ENCODE data around the gene THY1.
A peak's percentile ranks its signal among the peaks of the same experiment; 100 is the strongest.
"Not testable (repeated sequence)": the region's sequence is repeated elsewhere in the genome, so short reads cannot be mapped to it uniquely, and the experiment has no call there.

The THY1 gene

DNA sequence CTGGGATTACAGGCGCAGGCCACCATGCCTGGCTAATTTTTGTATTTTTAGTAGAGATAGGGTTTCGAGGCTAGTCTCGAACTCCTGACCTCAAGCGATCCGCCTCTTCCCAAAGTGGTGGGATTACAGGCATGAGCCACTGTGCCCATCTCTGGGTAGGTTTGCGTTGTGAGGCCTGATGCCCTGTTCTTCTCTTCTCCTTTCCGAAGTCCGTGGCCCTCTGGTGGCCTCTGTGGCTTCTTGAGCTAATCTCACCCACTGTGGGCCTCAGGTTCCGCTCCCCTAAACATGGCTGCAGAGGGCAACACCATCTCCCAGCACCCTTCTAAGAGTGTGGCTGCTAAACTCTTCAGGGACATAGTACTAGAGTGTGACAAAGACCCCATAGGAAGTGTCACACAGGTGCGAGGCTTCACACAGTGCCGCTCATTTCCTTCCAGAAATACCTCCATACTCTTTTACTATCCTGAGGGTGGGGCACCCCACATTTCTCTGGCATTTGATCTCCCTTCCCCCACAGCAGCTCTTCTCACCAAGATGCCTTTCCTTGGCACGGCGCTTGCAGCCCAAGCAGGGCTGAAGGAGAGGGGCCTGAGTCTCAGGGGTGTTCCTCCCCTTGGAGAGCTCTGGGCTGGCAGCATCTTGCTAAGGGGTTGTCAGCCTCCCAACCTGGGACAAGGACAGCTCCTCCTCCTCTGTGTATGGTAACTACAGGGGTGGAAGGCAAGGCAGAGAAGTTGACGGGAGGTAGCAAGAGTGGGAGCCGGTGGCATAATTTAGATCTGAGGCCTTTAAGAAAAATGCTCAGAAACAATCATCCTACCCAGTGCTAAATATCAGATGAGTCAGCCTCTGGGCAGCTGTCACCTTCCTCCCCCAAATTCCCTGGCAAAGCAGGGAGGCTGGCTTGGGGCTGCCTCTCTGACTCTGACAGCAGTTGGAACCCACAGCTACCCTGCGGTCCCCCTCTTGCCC, 6.1 kb downstream of the THY1 start:
- DNase-seq: no peak

DNA sequence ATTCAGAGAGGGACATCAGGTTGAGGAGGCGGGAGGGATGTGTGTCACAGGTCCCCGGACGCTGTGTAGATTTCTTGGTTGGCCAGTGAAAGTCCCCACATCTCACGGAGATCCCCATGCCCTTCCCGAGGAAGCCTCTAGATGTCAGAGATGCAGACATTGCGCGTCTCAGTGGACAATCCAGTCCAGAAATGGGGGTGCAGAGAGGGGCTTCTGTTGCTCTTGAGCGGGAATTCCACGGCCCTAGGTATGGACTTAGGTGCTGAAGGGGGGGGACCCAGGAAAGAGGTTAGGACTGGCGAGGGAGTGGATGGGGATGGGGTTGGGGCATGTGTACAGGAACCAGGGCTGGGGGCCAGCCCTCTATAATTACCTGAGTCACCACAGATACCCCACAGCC, 7.0 kb downstream of the THY1 start:
- DNase-seq: no peak

DNA sequence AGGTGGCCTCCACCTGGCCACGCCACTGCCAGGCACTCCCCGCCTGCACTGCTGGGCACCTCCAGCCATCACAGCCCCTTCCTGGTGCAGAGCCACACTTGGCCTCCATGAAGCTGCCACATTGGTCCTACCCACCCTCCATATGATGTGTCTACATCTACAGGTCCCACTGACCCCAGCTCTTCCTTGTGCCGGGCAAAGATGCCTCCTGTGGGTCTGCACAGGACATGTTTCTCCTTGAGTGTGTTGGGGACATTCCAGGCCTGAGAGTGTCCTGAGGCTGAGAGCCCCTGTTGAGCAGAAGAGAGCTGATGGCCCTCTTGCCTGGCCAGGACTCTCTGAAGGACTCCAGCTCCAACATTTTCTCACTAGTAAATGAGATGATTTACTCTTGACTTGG, 7.5 kb downstream of the THY1 start:
- no peak for DNase-seq

DNA sequence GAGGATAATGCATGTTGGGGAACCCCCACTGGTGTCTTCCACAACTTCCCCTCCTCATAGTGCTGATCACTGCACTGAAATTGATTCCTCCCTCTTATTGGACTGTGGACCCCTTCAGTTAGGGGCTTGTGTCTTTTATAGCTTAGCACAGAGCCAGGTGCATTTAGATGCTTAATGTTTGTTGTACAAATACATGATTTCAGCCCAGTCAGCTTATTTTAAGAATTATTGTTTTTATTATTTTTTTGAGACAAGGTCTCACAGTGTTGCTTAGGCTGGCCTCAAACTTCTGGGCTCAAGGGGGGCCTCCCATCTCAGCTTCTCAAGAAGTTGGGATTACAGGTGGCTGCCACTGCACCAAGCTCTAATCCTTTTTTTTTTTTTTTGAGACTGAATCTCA, 8.2 kb downstream of the THY1 start:
- DNase-seq: no peak

DNA sequence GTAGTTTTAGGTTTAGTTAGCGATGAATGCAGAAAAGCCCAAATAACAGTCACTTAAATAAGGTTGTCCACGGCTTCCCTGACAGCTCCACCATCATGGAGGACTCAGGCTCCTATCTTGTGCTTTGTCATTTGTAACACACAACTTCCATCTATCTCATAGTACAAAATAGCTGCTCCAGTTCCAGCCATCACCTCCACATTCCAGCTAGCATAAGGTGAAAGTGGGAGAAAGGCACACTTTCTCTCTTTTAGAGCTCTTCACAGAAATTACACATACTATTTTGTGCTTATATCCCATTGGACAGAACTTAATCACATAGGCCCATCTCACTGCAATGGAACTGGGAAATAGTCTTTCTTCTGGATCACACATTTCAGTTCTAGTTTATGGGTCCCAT, 8.7 kb downstream of the THY1 start:
- no peak for DNase-seq

DNA sequence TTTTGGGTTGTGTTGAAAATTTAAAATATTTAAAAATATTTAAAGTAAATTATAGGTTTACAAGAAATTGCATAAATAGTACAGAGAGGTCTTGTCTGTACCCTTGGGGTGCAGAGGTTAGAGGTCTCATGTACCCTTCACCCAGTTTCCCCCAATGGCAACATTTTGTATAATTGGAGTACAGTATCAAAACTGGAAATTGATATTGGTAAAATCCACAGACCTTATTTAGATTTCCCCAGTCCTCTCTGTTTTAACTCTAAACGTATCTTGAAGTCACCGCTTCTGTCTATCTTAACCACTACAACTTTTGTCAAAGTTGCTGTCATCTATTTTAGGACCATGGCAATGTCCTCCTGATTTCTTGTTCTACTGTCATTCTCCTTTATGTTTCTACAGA, 10.9 kb downstream of the THY1 start:
- DNase-seq: no peak

DNA sequence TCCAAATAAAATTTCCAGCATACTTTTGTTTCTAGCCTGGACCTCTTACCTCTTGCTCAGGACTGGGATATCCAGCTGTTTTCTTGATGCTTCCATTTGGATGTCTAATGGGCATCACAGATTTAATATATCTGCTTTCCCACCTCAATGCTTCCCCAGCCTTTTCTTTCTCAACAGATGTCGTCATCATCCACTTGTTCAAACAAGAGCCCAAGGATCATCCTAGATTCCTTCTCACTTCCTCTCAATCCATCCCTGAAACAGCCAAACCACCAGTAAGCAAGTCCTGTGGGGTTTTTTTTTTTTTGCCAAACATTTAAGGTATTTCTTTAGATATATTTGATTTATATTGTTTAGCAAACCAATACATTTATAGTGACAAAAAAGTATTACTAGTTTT, 12.5 kb downstream of the THY1 start:
- no peak for DNase-seq

DNA sequence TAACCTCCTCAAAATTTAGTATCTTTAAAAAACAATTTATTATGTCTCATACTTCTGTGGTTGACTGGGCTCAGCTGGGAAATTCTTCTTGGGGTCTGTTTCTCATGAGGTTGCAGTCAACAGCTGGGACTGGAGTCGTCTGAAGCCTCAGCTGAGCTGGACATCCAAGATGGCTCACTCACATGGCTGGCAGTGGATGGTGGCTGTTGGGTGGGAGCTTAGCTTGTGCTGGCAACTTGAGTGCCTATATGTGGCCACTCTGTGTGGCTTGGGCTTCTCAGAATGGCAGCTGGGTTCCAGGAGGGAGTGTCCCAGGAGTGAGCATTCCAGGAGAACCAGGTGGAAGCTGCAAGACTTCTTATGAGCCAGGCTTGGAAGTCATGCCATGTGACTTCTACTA, 13.2 kb downstream of the THY1 start:
- no peak for DNase-seq

DNA sequence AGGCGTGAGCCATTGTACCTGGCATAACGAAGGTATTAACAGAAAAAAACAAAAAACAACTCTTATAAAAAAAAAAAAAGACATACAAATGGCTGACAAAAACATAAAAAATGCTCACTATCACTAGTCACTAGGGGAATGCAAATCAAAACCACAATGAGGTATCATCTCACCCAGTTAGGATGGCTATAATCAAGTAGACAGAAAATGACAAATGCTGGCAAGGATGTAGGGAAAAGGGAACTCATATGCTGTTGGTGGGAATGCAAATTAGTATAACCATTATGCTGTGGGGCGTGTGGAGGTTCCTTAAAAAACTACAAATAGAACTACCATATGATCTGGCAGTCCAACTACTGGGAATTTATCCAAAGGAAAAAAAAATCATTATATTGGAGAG, 17.0 kb downstream of the THY1 start:
- DNase-seq: no peak

DNA sequence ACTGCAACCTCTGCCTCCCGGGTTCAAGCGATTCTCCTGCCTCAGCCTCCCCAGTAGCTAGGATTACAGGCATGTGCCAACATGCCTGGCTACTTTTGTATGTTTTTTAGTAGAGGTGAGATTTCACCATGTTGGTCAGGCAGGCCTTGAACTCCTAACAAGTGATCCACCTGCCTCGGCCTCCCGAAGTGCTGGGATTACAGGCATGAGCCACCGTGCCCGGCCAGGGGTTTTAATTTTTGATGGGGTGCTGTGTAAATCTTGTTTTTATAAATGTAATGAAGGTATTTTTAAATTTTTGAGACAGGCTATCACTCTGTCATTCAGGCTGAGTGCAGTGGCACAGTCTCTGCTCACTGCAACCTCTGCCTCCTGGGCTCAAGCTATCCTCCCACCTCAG, 17.5 kb downstream of the THY1 start:
- DNase-seq: not testable (repeated sequence)

DNA sequence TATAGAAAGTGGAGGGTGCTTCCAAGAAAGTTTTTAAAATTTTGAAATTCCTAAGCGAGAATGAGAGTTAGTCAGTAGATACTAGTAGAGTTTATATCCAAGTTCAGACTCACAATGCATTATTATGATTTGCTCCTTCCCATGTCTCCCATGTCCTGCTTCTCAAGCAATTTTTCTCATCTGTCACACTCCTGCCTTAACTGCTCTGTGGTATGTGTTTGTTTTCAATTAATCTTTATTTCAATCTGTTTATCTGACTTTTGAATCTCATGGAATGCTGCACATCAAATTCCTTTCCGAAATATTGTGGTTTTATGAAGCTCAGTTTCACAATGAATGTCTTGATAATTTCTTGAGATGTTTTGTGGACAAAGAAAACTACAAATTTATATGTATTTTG, 18.1 kb downstream of the THY1 start:
- no peak for DNase-seq

DNA sequence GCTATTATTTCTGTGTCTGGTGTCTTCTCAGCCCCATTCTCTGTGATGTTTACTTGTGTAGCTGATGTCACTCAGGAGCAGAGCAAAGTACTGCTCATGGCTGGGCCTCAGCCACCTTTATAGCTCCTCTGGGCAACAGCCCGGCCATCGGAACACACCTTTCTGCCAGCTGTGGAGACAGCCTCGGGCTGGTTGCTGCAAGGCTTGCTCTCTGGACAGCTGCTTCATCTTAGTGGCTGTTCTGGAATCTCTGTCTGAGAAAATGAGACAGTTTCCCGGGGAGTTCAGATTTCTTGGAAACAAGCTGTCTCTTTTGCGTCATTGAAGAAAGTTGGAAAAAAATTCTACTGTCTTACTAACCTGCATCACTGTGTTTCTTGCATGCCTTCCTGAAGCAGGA, 20.0 kb downstream of the THY1 start:
- no peak for DNase-seq

DNA sequence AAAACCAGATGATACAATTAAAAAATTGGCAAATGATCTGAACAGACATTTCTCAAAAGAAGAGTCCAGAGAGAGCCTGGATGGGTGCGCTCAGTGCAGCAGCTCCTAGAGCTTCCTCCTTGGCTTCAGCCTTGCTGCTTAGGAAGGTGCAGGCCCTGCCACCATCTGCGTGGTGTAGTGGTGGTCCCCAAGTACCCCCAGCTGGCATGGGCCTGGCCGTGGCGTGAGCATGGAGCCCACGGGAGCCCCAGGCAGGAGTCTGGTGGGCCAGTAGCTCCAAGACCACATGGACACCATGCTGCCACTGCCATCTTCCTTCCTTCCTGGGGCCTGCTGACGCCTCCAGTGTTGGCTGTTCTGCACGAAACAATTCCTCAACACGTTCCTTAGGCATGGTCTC, 20.5 kb downstream of the THY1 start:
- no peak for DNase-seq

DNA sequence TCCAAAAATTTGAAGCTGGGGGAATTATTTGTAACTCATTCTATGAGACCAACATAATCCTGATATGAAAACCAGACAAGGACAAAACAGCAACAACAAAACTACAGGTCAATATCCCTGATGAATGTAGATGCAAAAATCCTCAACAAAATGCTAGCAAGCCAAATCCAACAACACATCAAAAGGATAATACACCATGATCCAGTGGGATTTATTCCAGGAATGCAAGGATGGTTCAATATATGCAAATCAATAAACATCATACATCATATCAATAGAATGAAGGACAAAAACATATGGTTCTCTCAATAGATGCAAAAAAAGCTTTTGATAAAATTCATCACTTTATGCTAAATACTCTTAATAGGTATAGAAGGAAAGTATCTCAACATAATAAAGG, 22.1 kb downstream of the THY1 start:
- DNase-seq: no peak

DNA sequence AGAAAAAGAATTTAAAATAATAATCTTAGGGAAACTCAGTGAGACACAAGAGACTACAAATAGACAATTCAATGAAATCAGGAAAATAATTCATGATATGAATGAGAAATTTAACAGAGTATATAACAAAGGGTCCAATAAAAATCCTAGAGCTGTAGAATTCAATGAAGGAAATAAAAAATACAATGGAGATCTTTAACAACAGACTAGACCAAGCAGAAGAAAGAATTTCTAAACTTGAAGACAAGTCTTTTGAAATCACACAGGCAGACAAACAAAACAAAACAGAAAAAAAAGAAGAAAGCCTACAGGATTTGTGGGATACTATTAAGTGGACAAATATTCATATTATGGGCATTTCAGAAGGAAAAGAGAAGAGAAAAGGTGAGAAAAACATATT, 25.2 kb downstream of the THY1 start:
- no peak for DNase-seq

DNA sequence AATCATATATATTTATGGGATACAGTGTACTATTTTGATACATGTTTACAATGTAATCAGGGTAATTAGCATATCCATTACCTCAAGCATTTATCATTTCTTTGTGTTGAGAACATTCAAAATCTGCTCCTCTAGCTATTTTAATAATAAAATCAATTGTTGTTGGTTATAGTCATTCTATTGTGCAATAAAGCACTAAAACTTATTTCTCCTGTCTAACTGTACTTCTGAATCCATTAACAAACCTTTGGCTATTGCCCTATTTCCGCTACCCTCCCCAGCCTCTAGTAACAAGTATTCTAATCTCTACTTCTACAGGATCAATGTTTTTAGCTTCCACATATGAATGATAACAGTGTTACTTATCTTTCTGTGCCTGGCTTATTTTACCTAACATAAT, 26.1 kb downstream of the THY1 start:
- DNase-seq: no peak

DNA sequence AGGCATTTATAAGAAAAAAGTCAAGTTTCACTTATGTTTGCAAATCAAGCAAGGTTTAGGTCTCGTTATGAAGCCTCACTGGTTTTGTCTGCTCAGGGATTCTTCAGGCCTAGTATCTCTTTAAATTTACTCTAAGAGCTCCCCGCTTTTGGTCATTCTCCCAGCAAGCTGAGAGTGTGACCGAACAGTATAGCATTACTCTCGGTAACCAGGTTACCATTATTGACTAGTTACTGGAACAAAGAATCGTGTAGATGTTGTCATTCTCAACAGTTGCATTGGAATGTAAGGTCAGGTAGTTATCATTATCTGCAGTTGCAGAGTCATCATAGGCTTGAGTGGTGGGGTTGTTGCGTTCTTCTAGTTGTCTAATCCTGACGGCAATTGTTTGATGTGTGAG, 31.7 kb downstream of the THY1 start:
- no peak for DNase-seq

DNA sequence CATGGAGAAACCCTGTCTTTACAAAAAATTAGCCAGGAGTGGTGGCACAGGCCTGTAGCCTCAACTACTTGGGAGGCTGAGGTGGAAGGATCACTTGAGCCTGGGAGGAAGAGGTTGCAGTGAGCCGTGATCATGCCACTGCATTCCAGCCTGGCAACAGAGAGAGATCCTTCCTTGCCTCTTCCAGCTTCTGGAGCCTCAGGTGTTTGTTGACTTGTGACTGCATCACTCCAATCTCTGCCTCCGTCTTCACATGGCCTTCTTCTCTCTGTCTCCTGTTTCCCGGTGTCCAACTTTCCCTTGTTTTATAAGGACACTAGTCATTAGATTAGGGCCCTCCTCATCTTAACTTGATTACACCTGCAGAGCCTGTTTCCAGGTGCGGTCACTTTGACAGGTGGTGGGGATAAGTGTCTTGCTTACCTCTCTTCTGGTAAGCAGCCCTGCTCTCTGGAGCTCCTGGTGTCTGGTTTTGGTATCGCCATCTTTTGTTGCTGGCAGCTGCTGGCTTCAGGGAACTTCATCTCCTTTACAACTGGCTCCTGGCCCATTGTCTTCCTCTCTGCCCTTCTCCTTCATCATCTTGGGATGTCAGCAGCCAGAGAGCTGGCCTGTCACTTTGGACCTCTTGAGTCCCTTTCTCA, 33.2 kb downstream of the THY1 start:
- DNase-seq: peak; percentile 48

DNA sequence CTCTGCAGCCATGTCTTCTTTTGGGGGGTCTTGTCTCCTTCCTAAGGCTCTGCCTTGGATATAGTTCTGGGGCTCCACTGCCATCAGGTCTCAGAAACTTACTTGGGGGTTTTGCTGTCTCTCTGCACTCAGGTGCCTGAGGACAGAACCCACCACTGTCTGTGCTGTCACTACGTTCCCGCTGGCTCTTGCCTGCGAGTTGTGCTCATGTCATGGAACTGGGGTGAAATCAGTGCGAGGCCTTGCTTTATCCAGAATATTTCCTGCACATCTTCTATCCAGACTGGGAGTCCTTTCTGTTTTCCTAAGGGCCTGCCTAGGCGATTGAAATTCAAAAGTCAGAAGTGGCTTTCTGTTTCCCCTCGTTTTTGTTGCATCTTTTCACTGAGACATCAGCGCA, 34.9 kb downstream of the THY1 start:
- no peak for DNase-seq

DNA sequence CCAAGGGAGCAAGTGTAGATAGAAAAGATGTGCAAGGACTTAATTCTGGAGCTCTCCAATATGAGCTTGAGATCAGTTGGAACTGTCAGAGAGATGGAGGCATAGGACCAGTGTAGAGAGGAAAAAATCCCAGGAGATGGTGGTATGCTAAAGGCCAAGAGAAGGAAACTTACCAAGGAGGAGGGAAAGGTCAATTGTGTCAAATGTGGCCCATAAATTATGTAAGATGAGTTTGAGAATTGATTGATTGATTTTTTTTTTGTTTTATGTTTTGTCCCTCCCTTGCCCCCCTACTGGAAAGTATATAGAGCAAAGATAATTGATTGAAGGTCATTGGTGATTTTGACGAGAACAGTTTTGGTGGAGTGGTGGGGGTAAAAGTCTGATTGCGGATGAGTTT, 38.6 kb downstream of the THY1 start:
- no peak for DNase-seq

DNA sequence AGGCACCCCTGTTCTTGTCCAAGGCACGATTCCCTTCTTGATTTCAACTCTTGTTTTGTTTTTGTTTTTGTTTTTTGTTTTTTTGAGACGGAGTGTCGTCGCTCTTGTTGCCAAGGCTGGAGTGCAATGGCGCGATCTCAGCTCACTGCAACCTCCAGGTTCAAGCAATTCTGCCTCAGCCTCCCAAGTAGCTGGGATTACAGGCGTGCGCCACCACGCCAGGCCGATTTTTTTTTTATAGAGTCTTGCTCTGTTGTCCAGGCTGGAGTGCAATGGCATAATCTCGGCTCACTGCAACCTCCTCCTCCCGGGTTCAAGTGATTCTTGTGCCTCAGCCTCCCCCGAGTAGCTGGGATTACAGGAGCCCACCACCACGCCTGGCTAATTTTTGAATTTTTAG, 40.5 kb downstream of the THY1 start:
- not testable (repeated sequence) for DNase-seq

DNA sequence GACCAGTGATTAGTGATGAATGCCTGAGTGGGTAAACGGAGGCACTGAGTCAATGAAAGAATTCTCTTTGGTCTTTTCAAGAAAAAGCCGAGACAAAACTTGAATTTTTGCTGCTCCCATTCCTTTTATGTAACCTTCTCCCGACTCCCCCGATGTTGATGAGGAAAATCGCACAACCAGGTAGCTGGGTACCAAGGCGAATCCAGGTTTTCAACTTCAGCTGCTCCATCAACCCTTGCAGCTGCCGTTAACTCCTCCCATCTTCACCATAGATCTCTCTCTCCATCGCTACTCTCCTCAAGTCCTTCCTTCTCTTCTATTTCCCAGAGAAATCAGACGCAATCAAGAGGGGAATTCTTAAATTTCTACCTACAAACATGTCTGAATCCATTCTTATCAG, 40.9 kb downstream of the THY1 start:
- DNase-seq: no peak

DNA sequence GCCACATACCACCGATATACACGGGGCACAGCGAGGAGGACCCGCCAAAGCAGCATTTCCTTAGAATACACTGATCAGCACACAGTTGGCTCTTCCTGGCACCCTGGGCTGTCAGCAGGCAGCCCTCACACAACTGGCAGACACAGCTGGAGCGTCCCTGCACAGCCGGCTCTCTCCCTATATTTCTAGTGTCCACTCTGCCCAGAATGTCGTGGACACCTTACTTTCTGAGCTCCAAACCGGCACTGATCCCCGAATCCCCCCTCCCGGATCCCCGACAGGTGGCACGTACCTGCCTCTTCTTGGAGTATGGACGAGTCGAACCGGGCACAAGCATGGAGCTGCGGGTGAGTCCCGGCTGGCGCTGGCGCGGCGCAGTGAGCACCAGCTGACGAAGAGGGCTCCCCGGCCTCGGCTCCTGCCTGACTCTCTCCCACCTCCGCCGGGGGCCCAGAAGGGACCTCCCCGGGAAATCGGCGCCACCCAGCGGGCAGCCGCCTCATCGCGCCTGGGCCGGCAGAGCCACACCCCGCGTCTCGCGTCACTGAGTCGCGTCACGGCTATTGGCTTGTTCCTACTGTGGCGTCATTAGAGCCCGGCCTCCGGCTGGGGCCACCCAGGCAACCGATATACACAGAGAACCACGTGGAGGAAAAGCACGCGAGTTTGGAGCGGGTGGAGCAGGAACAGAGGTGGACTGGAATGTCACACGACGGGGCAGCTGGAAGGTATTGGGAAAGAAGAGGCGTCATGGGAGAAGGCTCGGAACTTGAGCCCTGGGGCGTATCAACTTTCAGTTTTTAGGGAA, 41.6 kb downstream of the THY1 start, which contains the start of gene USP2:
TSS of gene USP2 (minus strand) at position 510 of the 808 bp plus-strand sequence. CDS start 8,210 bp downstream, outside the sequence.
- peak; percentile 99 for DNase-seq

DNA sequence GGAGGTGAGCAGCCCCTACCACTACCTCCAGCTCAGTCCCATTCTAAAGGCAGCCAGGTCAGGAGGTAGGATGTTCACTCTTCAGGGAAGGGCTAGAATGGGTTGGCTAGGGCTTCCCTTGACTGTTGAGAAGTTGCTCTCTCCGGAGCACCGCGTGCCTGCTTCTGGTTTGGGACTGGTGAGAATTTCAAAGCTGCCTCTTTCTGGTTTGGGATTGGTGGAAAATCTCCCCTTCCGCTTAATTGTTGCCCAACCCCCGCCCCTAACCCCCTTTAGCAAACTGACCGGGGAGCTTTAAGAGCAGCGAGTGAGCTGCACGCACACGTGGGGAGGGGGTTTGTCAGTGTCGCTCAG, 42.2 kb downstream of the THY1 start:
- DNase-seq: peak; percentile 68
